OCI-LY1 (cell line): ENCODE measurements around the gene ADAMTSL2.

Experiments
- H2AFZ ChIP-seq: fragments of 200-600 bp; sonication (generic), shearing (Covaris generic); 2 replicates; pipeline ENCODE4 v1.6.0; 2014; ENCODE audit warnings: antibody characterized with exemption, mild to moderate bottlenecking, low read length
- H3F3A ChIP-seq: fragments of 200-600 bp; sonication (generic), shearing (Covaris generic); 2 replicates; pipeline ENCODE4 v1.6.0; 2014; ENCODE audit warnings: mild to moderate bottlenecking, antibody characterized with exemption, low read length, moderate library complexity; ENCODE audit not compliant: insufficient read depth
- H3K27ac ChIP-seq: fragments of 200-600 bp; sonication (generic); 2 replicates; pipeline ENCODE4 v1.5.1; 2014; ENCODE audit warnings: low read length, mixed run types, mild to moderate bottlenecking, low read depth; ENCODE audit not compliant: poor library complexity, severe bottlenecking
- H3K27me3 ChIP-seq: fragments of 200-600 bp; sonication (generic); 2 replicates; pipeline ENCODE4 v1.6.0; 2014; ENCODE audit warnings: antibody characterized with exemption, mild to moderate bottlenecking, low read length, moderate library complexity; ENCODE audit not compliant: insufficient read depth
- H3K36me3 ChIP-seq: fragments of 200-600 bp; sonication (generic); 2 replicates; pipeline ENCODE4 v1.6.1; 2014; ENCODE audit warnings: mild to moderate bottlenecking, antibody characterized with exemption, low read length, moderate library complexity, mixed read lengths; ENCODE audit not compliant: insufficient read depth
- H3K4me1 ChIP-seq: fragments of 200-600 bp; sonication (generic); 2 replicates; pipeline ENCODE4 v1.5.1; 2014; ENCODE audit warnings: mild to moderate bottlenecking, low read length, moderate library complexity; ENCODE audit not compliant: insufficient read depth, severe bottlenecking
- H3K4me2 ChIP-seq: fragments of 200-600 bp; sonication (generic), shearing (Covaris generic); 2 replicates; pipeline ENCODE4 v1.6.1; 2014; ENCODE audit warnings: low read length
- H3K4me3 ChIP-seq: fragments of 200-600 bp; sonication (generic); 2 replicates; pipeline ENCODE4 v1.5.1; 2014; ENCODE audit warnings: low read length, low read depth, mild to moderate bottlenecking, mixed read lengths; ENCODE audit not compliant: poor library complexity, severe bottlenecking
- H3K79me2 ChIP-seq: fragments of 200-600 bp; shearing (Covaris generic); 2 replicates; pipeline ENCODE4 v1.6.1; 2016; ENCODE audit warnings: mixed run types, low read length, mixed read lengths; ENCODE audit not compliant: insufficient read depth
- H3K9ac ChIP-seq: fragments of 200-600 bp; sonication (generic), shearing (Covaris generic); 2 replicates; pipeline ENCODE4 v1.6.1; 2014; ENCODE audit warnings: mild to moderate bottlenecking, low read length, mixed read lengths
- H3K9me2 ChIP-seq: fragments of 200-600 bp; sonication (generic), shearing (Covaris generic); 2 replicates; pipeline ENCODE4 v1.6.1; 2014; ENCODE audit warnings: low read depth, mild to moderate bottlenecking, low read length, mixed read lengths
- H3K9me3 ChIP-seq: fragments of 200-600 bp; shearing (Covaris generic); 2 replicates; pipeline ENCODE4 v1.6.1; 2014; ENCODE audit warnings: low read length, mixed read lengths
- H4K20me1 ChIP-seq: fragments of 200-600 bp; sonication (generic), shearing (Covaris generic); 2 replicates; pipeline ENCODE4 v1.6.0; 2016; ENCODE audit warnings: mild to moderate bottlenecking, low read length; ENCODE audit not compliant: insufficient read depth
- CTCF ChIP-seq: fragments of 200-600 bp; sonication (generic), shearing (Covaris generic); IDR thresholded peaks from 2 replicates; pipeline ENCODE4 v1.5.1; 2017; ENCODE audit warnings: mild to moderate bottlenecking, antibody characterized with exemption, low read length, moderate library complexity, mixed read lengths
- EZH2 ChIP-seq: fragments of 200-600 bp; sonication (generic), shearing (Covaris generic); IDR thresholded peaks from 2 replicates; pipeline ENCODE4 v1.8.0; 2017; ENCODE audit warnings: borderline replicate concordance, mixed run types, mild to moderate bottlenecking, antibody characterized with exemption, low read length, moderate library complexity, mixed read lengths

The ADAMTSL2 gene

GRCh38 chr9:133606708-133607025 lies 72.2 kb downstream of the ADAMTSL2 start:
- no peak overlapping the region for H2AFZ ChIP-seq
- no peak overlapping the region for H3K4me2 ChIP-seq
- H3K4me3 ChIP-seq: no peak overlapping the region
- no peak overlapping the region for H3K9ac ChIP-seq
- H3K27ac ChIP-seq: no peak overlapping the region
- H3K9me3 ChIP-seq: no peaks in the 10 kb centered on the region
- no peaks in the 10 kb centered on the region for H3K36me3 ChIP-seq
- TF ChIP-seq EZH2: no peak
- H3K9me2 ChIP-seq: no peaks in the 10 kb centered on the region
- no peaks in the 10 kb centered on the region for H3F3A ChIP-seq
- H3K79me2 ChIP-seq: no peaks in the 10 kb centered on the region
- no peaks in the 10 kb centered on the region for H3K4me1 ChIP-seq
- H4K20me1 ChIP-seq: no peaks in the 10 kb centered on the region
- H3K27me3 ChIP-seq: peaks cover 5% of the 10 kb centered on the region; the same call in 1 of the 2 replicates

GRCh38 chr9:133607381-133607780 lies 72.9 kb downstream of the ADAMTSL2 start:
- Histone ChIP-seq H3K9ac (no peak overlapping the region), H3K27ac (no peak overlapping the region), H3K79me2 (no peaks in the 10 kb centered on the region), H4K20me1 (no peaks in the 10 kb centered on the region), H3K27me3 (peaks cover 5% of the 10 kb centered on the region; the same call in 1 of the 2 replicates), H2AFZ (no peak overlapping the region), H3K4me1 (no peaks in the 10 kb centered on the region), H3K4me3 (no peak overlapping the region), H3K4me2 (no peak overlapping the region), H3F3A (no peaks in the 10 kb centered on the region), H3K36me3 (no peaks in the 10 kb centered on the region), H3K9me3 (no peaks in the 10 kb centered on the region), H3K9me2 (no peaks in the 10 kb centered on the region)
- TF ChIP-seq CTCF: no peak
- no peak for TF ChIP-seq EZH2

- Histone ChIP-seq H3F3A (no peaks in the 10 kb centered on the region), H3K9ac (no peak overlapping the region), H4K20me1 (no peaks in the 10 kb centered on the region), H3K9me2 (no peaks in the 10 kb centered on the region), H3K4me2 (no peak overlapping the region), H3K79me2 (no peaks in the 10 kb centered on the region), H3K9me3 (no peaks in the 10 kb centered on the region), H3K36me3 (no peaks in the 10 kb centered on the region), H3K4me1 (no peaks in the 10 kb centered on the region), H3K4me3 (no peak overlapping the region), H2AFZ (no peak overlapping the region), H3K27me3 (peaks cover 5% of the 10 kb centered on the region; the same call in 1 of the 2 replicates), H3K27ac (no peak overlapping the region)
- TF ChIP-seq CTCF (no peak), EZH2 (no peak)
Measured at GRCh38 chr9:133607976-133608375, 73.5 kb downstream of the ADAMTSL2 start.

- Histone ChIP-seq H3K79me2 (no peaks in the 10 kb centered on the region), H3K27ac (no peak overlapping the region), H4K20me1 (no peaks in the 10 kb centered on the region), H3K4me2 (no peak overlapping the region), H3K27me3 (peaks cover 5% of the 10 kb centered on the region; the same call in 1 of the 2 replicates), H3K4me1 (no peaks in the 10 kb centered on the region), H3F3A (no peaks in the 10 kb centered on the region), H3K36me3 (no peaks in the 10 kb centered on the region), H3K4me3 (no peak overlapping the region), H3K9me2 (no peaks in the 10 kb centered on the region), H2AFZ (no peak overlapping the region), H3K9me3 (no peaks in the 10 kb centered on the region), H3K9ac (no peak overlapping the region)
- TF ChIP-seq CTCF: no peak
- TF ChIP-seq EZH2: no peak
Measured at GRCh38 chr9:133608382-133608781, 73.9 kb downstream of the ADAMTSL2 start.
